ENCODE data around the gene NOP56.

The NOP56 gene

GRCh38 chr20:2706688-2707352 is 54.4 kb downstream of the NOP56 start:
- no peak for DNase-seq

GRCh38 chr20:2707353-2708072 is 55.1 kb downstream of the NOP56 start:
- DNase-seq: no peak
